GM23338 (cell line): Measurements from ENCODE around the gene ARFGEF2. TPM values are rescaled to one million over a fixed set of nuclear protein-coding genes. Genes with fewer than 3 reads are reported as not detected.

Source experiments
- ATAC-seq: fragments of 200-7000 bp; cut with Tn5 transposase; 3 replicates; pipeline ENCODE4 v1.9.1; 2020
- DNase-seq: peaks from one replicate; pipeline ENCODE4 v3.0.0-alpha.2; 2015; ENCODE audit warnings: low spot score
- H2AFZ ChIP-seq: fragments of 200-600 bp; sonication (generic); 2 replicates; pipeline ENCODE4 v1.8.0; 2016; ENCODE audit warnings: antibody characterized with exemption, mild to moderate bottlenecking, moderate library complexity
- H3F3A ChIP-seq: fragments of 200-600 bp; sonication (generic); replicated peaks from 2 replicates; pipeline ENCODE4 v1.8.0; 2017; ENCODE audit warnings: antibody characterized with exemption, mixed run types, low read depth
- H3K27ac ChIP-seq: fragments of 200-600 bp; sonication (generic); 2 replicates; pipeline ENCODE4 v1.6.1; 2016; ENCODE audit warnings: low read depth
- H3K27me3 ChIP-seq: fragments of 200-600 bp; sonication (generic); 2 replicates; pipeline ENCODE4 v1.8.0; 2016; ENCODE audit warnings: mild to moderate bottlenecking, mixed run types, moderate library complexity; ENCODE audit not compliant: insufficient read depth
- H3K36me3 ChIP-seq: fragments of 200-600 bp; sonication (generic); 2 replicates; pipeline ENCODE4 v1.8.0; 2016; ENCODE audit warnings: mild to moderate bottlenecking; ENCODE audit not compliant: insufficient read depth
- H3K4me1 ChIP-seq: fragments of 200-600 bp; sonication (generic); 2 replicates; pipeline ENCODE4 v1.8.0; 2016; ENCODE audit warnings: mild to moderate bottlenecking, moderate library complexity; ENCODE audit not compliant: insufficient read depth
- H3K4me2 ChIP-seq: fragments of 200-600 bp; sonication (generic); 2 replicates; pipeline ENCODE4 v1.7.1; 2017; ENCODE audit warnings: mixed run types
- H3K4me3 ChIP-seq: fragments of 200-600 bp; sonication (generic); 2 replicates; pipeline ENCODE4 v1.6.1; 2016; ENCODE audit warnings: mixed run types
- H3K79me2 ChIP-seq: fragments of 200-600 bp; sonication (generic); replicated peaks from 2 replicates; pipeline ENCODE4 v1.8.0; 2017; ENCODE audit warnings: mild to moderate bottlenecking; ENCODE audit not compliant: insufficient read depth
- H3K9me2 ChIP-seq: fragments of 200-600 bp; sonication (generic); 2 replicates; pipeline ENCODE4 v1.8.0; 2017; ENCODE audit not compliant: insufficient read depth
- H4K20me1 ChIP-seq: fragments of 200-600 bp; sonication (generic); replicated peaks from 2 replicates; pipeline ENCODE4 v1.8.0; 2017; ENCODE audit warnings: mild to moderate bottlenecking; ENCODE audit not compliant: insufficient read depth
- H3K27ac Mint-ChIP-seq: 2 replicates; pipeline ENCODE4 v1.8.0; 2020; ENCODE audit warnings: inconsistent platforms, mild to moderate bottlenecking, moderate library complexity, mixed read lengths
- H3K27me3 Mint-ChIP-seq: 3 replicates; pipeline ENCODE4 v1.8.0; 2022; ENCODE audit warnings: low read depth, mild to moderate bottlenecking, moderate library complexity, mixed read lengths, inconsistent platforms; ENCODE audit not compliant: insufficient read depth, poor library complexity
- H3K36me3 Mint-ChIP-seq: 3 replicates; pipeline ENCODE4 v1.8.0; 2021; ENCODE audit warnings: low read depth, mild to moderate bottlenecking, inconsistent platforms, moderate library complexity, mixed read lengths
- H3K4me1 Mint-ChIP-seq: 3 replicates; pipeline ENCODE4 v1.8.0; 2020; ENCODE audit warnings: mild to moderate bottlenecking, inconsistent platforms, mixed read lengths
- H3K4me3 Mint-ChIP-seq: 3 replicates; pipeline ENCODE4 v1.8.0; 2021; ENCODE audit warnings: moderate library complexity, mild to moderate bottlenecking, inconsistent platforms, mixed read lengths
- H3K9me3 Mint-ChIP-seq: 3 replicates; pipeline ENCODE4 v1.8.0; 2020; ENCODE audit warnings: moderate library complexity, mild to moderate bottlenecking, inconsistent platforms, mixed read lengths
- CREB1 ChIP-seq: fragments of 250-450 bp; sonication (Bioruptor Pico); IDR thresholded peaks from 2 replicates; pipeline ENCODE4 v1.5.0; 2020; ENCODE audit warnings: low read depth, mild to moderate bottlenecking, moderate library complexity
- EZH2 ChIP-seq: fragments of 200-600 bp; sonication (generic); IDR thresholded peaks from one replicate; pipeline ENCODE4 v1.8.0; 2017; ENCODE audit warnings: antibody characterized with exemption, mild to moderate bottlenecking, low read depth; ENCODE audit not compliant: unreplicated experiment
- EZH2phosphoT487 ChIP-seq: fragments of 200-600 bp; sonication (generic); IDR thresholded peaks from one replicate; pipeline ENCODE4 v1.8.1; 2018; ENCODE audit warnings: antibody characterized with exemption; ENCODE audit not compliant: unreplicated experiment
- STAT1 ChIP-seq: IDR thresholded peaks from one replicate; pipeline ENCODE4 v1.6.1; 2016; ENCODE audit warnings: antibody characterized with exemption; ENCODE audit not compliant: unreplicated experiment
- ZNF114 ChIP-seq: fragments of 250-450 bp; sonication (Bioruptor Pico); IDR thresholded peaks from 2 replicates; pipeline ENCODE4 v1.5.0; 2020; ENCODE audit warnings: mild to moderate bottlenecking, moderate library complexity
- ZNF331 ChIP-seq: fragments of 250-450 bp; sonication (Bioruptor Pico); IDR thresholded peaks from 2 replicates; pipeline ENCODE4 v1.5.0; 2020; ENCODE audit warnings: low read depth, mild to moderate bottlenecking, moderate library complexity
- polyA plus RNA-seq: library from polyadenylated mRNA; unstranded; fragments of >200 nt; fragmentation: Nextera tagmentation; extraction: Ambion mirVana; gene quantifications from 2 replicates; pipeline ENCODE4 v1.2.1, GENCODE V29; 2016
- total RNA-seq: library from RNA; depleted of rRNA; stranded (reverse); fragments of >200 nt; shearing (Covaris generic); gene quantifications from 2 replicates; pipeline ENCODE4 v1.2.3, GENCODE V29; 2014
- TF ChIP-seq, protein P1 (sequence below), 2 experiments: fragments of 200-600 bp in 1 of 2; sonication (generic) in 1 of 2; conservative IDR thresholded peaks; 2 replicates each; pipeline versions ENCODE4 v1.5.1 to v1.6.1; 2016 to 2017; ENCODE audit warnings: antibody characterized with exemption in 2 of 2, low read depth in 2 of 2, mild to moderate bottlenecking in 2 of 2, moderate library complexity in 1 of 2
- TF ChIP-seq, protein P2 (sequence below): fragments of 250-450 bp; sonication (Bioruptor Pico); IDR thresholded peaks from 2 replicates; pipeline ENCODE4 v1.5.0; 2020; ENCODE audit warnings: mild to moderate bottlenecking, moderate library complexity

The ARFGEF2 gene
- total and polyA plus RNA-seq, 2 experiments from 2014 or later, result 7.2 to 25.5 TPM

- peaks cover 29% of the 10 kb centered on the region for H3K36me3 Mint-ChIP-seq
- Histone ChIP-seq H3K4me1 (no peaks in the 10 kb centered on the region), H3K27me3 (no peaks in the 10 kb centered on the region), H3F3A (no peaks in the 10 kb centered on the region), H3K4me3 (no peak overlapping the region), H3K27ac (no peak overlapping the region), H2AFZ (no peak overlapping the region), H3K4me2 (no peak overlapping the region), H4K20me1 (peaks cover 15% of the 10 kb centered on the region), H3K36me3 (peaks cover 9% of the 10 kb centered on the region), H3K79me2 (peaks cover 4% of the 10 kb centered on the region; the same call in 1 of the 2 replicates), H3K9me2 (no peaks in the 10 kb centered on the region)
- no peak overlapping the region for H3K4me3 Mint-ChIP-seq
- H3K27ac Mint-ChIP-seq, result no peak overlapping the region
- TF ChIP-seq ZNF114, result no peak
- no peak for TF ChIP-seq CREB1 (CRISPR knock-in tag)
- no peak for TF ChIP-seq ZNF331
- TF ChIP-seq, protein P1, sequence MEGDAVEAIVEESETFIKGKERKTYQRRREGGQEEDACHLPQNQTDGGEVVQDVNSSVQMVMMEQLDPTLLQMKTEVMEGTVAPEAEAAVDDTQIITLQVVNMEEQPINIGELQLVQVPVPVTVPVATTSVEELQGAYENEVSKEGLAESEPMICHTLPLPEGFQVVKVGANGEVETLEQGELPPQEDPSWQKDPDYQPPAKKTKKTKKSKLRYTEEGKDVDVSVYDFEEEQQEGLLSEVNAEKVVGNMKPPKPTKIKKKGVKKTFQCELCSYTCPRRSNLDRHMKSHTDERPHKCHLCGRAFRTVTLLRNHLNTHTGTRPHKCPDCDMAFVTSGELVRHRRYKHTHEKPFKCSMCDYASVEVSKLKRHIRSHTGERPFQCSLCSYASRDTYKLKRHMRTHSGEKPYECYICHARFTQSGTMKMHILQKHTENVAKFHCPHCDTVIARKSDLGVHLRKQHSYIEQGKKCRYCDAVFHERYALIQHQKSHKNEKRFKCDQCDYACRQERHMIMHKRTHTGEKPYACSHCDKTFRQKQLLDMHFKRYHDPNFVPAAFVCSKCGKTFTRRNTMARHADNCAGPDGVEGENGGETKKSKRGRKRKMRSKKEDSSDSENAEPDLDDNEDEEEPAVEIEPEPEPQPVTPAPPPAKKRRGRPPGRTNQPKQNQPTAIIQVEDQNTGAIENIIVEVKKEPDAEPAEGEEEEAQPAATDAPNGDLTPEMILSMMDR (conservative IDR thresholded peaks at IDR 0.05; ENCODE audit: low read depth in 2 of 2), result no peak
- no peak for TF ChIP-seq EZH2
- TF ChIP-seq, protein P2, sequence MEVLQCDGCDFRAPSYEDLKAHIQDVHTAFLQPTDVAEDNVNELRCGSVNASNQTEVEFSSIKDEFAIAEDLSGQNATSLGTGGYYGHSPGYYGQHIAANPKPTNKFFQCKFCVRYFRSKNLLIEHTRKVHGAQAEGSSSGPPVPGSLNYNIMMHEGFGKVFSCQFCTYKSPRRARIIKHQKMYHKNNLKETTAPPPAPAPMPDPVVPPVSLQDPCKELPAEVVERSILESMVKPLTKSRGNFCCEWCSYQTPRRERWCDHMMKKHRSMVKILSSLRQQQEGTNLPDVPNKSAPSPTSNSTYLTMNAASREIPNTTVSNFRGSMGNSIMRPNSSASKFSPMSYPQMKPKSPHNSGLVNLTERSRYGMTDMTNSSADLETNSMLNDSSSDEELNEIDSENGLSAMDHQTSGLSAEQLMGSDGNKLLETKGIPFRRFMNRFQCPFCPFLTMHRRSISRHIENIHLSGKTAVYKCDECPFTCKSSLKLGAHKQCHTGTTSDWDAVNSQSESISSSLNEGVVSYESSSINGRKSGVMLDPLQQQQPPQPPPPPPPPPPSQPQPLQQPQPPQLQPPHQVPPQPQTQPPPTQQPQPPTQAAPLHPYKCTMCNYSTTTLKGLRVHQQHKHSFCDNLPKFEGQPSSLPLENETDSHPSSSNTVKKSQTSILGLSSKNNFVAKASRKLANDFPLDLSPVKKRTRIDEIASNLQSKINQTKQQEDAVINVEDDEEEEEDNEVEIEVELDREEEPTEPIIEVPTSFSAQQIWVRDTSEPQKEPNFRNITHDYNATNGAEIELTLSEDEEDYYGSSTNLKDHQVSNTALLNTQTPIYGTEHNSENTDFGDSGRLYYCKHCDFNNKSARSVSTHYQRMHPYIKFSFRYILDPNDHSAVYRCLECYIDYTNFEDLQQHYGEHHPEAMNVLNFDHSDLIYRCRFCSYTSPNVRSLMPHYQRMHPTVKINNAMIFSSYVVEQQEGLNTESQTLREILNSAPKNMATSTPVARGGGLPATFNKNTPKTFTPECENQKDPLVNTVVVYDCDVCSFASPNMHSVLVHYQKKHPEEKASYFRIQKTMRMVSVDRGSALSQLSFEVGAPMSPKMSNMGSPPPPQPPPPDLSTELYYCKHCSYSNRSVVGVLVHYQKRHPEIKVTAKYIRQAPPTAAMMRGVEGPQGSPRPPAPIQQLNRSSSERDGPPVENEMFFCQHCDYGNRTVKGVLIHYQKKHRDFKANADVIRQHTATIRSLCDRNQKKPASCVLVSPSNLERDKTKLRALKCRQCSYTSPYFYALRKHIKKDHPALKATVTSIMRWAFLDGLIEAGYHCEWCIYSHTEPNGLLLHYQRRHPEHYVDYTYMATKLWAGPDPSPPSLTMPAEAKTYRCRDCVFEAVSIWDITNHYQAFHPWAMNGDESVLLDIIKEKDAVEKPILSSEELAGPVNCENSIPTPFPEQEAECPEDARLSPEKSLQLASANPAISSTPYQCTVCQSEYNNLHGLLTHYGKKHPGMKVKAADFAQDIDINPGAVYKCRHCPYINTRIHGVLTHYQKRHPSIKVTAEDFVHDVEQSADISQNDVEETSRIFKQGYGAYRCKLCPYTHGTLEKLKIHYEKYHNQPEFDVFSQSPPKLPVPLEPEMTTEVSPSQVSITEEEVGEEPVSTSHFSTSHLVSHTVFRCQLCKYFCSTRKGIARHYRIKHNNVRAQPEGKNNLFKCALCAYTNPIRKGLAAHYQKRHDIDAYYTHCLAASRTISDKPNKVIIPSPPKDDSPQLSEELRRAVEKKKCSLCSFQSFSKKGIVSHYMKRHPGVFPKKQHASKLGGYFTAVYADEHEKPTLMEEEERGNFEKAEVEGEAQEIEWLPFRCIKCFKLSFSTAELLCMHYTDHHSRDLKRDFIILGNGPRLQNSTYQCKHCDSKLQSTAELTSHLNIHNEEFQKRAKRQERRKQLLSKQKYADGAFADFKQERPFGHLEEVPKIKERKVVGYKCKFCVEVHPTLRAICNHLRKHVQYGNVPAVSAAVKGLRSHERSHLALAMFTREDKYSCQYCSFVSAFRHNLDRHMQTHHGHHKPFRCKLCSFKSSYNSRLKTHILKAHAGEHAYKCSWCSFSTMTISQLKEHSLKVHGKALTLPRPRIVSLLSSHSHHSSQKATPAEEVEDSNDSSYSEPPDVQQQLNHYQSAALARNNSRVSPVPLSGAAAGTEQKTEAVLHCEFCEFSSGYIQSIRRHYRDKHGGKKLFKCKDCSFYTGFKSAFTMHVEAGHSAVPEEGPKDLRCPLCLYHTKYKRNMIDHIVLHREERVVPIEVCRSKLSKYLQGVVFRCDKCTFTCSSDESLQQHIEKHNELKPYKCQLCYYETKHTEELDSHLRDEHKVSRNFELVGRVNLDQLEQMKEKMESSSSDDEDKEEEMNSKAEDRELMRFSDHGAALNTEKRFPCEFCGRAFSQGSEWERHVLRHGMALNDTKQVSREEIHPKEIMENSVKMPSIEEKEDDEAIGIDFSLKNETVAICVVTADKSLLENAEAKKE, result no peak
- TF ChIP-seq EZH2phosphoT487, result no peak
- TF ChIP-seq STAT1, result no peak
- no peaks in the 10 kb centered on the region for H3K9me3 Mint-ChIP-seq
- DNase-seq (no peak), ATAC-seq (no peak)
- peaks cover 4% of the 10 kb centered on the region; the same call in 2 of the 3 replicates for H3K4me1 Mint-ChIP-seq
- no peaks in the 10 kb centered on the region for H3K27me3 Mint-ChIP-seq
Measured at GRCh38 chr20:48951041-48951440, 29.5 kb downstream of the ARFGEF2 start.
